Stomach (tissue), 9 donors: Measurements from ENCODE around the gene ETFA. TPM values are rescaled to one million over a fixed set of nuclear protein-coding genes. Genes with fewer than 3 reads are reported as not detected.

Source experiments
- DNase-seq, 2 donors: peaks; one replicate each; pipeline versions ENCODE4 v3.0.0 to v3.0.0-alpha.2; 2013 to 2019
- H3K27ac ChIP-seq, 5 donors: fragments of 200-600 bp in 4 of 5; sonication (generic) in 4 of 5; one replicate each; pipeline ENCODE4 v1.5.1; 2013 to 2019; ENCODE audit warnings: mild to moderate bottlenecking in 1 of 5, moderate library complexity in 1 of 5
- H3K27me3 ChIP-seq, 3 donors: fragments of 200-600 bp; sonication (generic); one replicate each; pipeline ENCODE4 v1.5.1; 2017 to 2019; ENCODE audit warnings: mixed run types in 1 of 3
- H3K36me3 ChIP-seq, 4 donors: fragments of 200-600 bp; sonication (generic); 1 replicate in 3 of 4; 2 replicates in 1 of 4; pipeline ENCODE4 v1.5.1; 2016 to 2019
- H3K4me1 ChIP-seq, 4 donors: fragments of 200-600 bp; sonication (generic); one replicate each; pipeline ENCODE4 v1.5.1; 2016 to 2019
- H3K4me3 ChIP-seq, 4 donors: fragments of 200-600 bp; sonication (generic) in 3 of 4; one replicate each; pipeline ENCODE4 v1.5.1; 2016 to 2019; ENCODE audit warnings: mild to moderate bottlenecking in 1 of 4
- H3K9me3 ChIP-seq, 4 donors: fragments of 200-600 bp; sonication (generic); one replicate each; pipeline ENCODE4 v1.5.1; 2016 to 2019
- EP300 ChIP-seq: sonication (generic); formaldehyde crosslinking; IDR thresholded peaks from one replicate; pipeline ENCODE4 v1.6.1; 2017; ENCODE audit warnings: antibody characterized with exemption
- POLR2A ChIP-seq, 4 donors: fragments of 450-650 bp; IDR thresholded peaks; one replicate each; pipeline ENCODE4 v1.6.1; 2016; ENCODE audit warnings: antibody characterized with exemption in 4 of 4, control low read depth in 2 of 4, mild to moderate bottlenecking in 1 of 4, moderate library complexity in 1 of 4
- POLR2AphosphoS5 ChIP-seq, 3 donors: sonication (generic); formaldehyde crosslinking; IDR thresholded peaks; one replicate each; pipeline ENCODE4 v1.6.1; 2016; ENCODE audit warnings: antibody characterized with exemption in 3 of 3
- WGBS, 5 donors: extraction: QIAGEN DNeasy Blood & Tissue Kit in 3 of 5; methylation state at CpG; one replicate each; pipeline versions ENCODE4 v1.1.5 to v1.1.7; 2013 to 2018; 5-methylcytosine and 5-hydroxymethylcytosine counted together
- intact Hi-C: fragments of 100-400 bp; cut with DNase I; formaldehyde crosslinking; loops from one replicate; pipeline ENCODE4 v1.15.1; 2023; ENCODE audit warnings: low total_unique reads
- polyA plus RNA-seq, 3 donors: library from polyadenylated mRNA; stranded (reverse); fragments of 200-250 nt; gene quantifications; one replicate each; pipeline ENCODE4 v1.2.3, GENCODE V29; 2013
- total RNA-seq, 5 donors: library from RNA; depleted of rRNA; stranded (reverse); fragments of >200 nt; gene quantifications; one replicate each; pipeline versions ENCODE4 v1.1.0 to v1.2.3, GENCODE V29; 2014 to 2016
- TF ChIP-seq, protein P1 (sequence below), 7 experiments: fragments of 450-650 bp in 4 of 7; fragments of 200-600 bp in 3 of 7; sonication (generic) in 3 of 7; IDR thresholded peaks; one replicate each; pipeline ENCODE4 v1.5.1; 2016 to 2019; ENCODE audit warnings: antibody characterized with exemption in 7 of 7, control low read depth in 2 of 7, mild to moderate bottlenecking in 1 of 7
- donor health status: healthy with polysubstance abuse.
- donor health status: Bipolar disorder and iron deficiency.
- donor health status: healthy.

ETFA gene
- total and polyA plus RNA-seq, 8 donors: 68.2 to 304 (median 109) TPM

DNA sequence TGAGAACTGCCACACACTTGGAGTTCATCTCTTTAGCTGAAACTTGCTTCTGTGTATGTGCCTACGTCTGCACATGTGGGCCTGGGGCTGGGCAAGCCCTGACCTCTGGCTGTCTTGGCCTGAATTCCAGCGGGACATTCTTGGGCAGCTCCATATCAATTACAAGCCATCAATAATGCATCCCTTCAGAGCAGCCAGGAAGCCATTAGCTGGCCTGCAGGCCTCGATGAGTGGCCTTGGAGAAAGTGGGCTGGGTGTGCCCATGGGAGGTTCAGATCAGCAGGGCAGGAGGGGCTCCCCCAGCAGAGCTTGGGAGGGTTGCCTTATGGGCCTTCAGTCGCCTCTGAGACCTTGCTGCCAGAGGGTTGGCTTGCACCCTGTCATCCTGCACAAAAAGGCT lies 124.1 kb downstream of the ETFA start:
- WGBS, 5 donors: 59 to 82% (median 78%) methylated on average over 3 to 4 of the region's 4 CpGs
- Histone ChIP-seq H3K9me3 (no peaks in the 10 kb centered on the region), H3K36me3 (no peaks in the 10 kb centered on the region), H3K4me3 (no peak overlapping the region), H3K4me1 (peaks cover 10 to 26% (median 23%) of the 10 kb centered on the region in 4 donors), H3K27ac (no peak overlapping the region), H3K27me3 (peaks cover 0 to 68% (median 0%) of the 10 kb centered on the region in 3 donors)
- intact Hi-C loops: no loop called here
- no peak for TF ChIP-seq POLR2AphosphoS5 (IDR thresholded peaks at IDR 0.05)
- no peak for TF ChIP-seq EP300
- TF ChIP-seq POLR2A (IDR thresholded peaks at IDR 0.05): no peak
- TF ChIP-seq, protein P1, sequence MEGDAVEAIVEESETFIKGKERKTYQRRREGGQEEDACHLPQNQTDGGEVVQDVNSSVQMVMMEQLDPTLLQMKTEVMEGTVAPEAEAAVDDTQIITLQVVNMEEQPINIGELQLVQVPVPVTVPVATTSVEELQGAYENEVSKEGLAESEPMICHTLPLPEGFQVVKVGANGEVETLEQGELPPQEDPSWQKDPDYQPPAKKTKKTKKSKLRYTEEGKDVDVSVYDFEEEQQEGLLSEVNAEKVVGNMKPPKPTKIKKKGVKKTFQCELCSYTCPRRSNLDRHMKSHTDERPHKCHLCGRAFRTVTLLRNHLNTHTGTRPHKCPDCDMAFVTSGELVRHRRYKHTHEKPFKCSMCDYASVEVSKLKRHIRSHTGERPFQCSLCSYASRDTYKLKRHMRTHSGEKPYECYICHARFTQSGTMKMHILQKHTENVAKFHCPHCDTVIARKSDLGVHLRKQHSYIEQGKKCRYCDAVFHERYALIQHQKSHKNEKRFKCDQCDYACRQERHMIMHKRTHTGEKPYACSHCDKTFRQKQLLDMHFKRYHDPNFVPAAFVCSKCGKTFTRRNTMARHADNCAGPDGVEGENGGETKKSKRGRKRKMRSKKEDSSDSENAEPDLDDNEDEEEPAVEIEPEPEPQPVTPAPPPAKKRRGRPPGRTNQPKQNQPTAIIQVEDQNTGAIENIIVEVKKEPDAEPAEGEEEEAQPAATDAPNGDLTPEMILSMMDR (IDR thresholded peaks at IDR 0.05): no peak
- DNase-seq: no peak

DNA sequence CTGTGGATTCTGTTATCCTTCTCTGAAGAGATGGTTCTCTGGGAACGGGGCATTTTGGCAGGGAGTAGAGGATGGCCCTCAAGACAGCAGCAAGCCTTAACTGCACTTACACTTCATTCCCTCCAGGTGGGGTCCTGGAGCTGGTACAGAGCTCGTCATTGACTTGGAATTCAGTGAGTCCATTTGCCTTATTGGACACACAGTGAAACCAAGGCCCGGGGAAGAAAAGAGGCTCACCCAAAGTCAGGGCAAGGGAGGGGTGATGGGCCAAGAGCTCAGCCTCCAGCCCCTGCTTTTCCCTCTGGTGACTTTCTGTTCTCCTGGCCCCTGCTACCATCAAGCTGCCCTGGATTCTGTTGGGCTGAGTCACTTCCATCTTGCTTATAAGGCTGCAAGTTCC lies 125.6 kb downstream of the ETFA start:
- H3K9me3 ChIP-seq: no peaks in the 10 kb centered on the region
- 34 to 59% (median 38%) methylated on average over 3 of the region's 3 CpGs for WGBS, 5 donors
- no peak for TF ChIP-seq EP300
- TF ChIP-seq, protein P1 (IDR thresholded peaks at IDR 0.05): peak in 5 of 7 experiments; percentile 19 to 59 (median 47)
- no peak for TF ChIP-seq POLR2AphosphoS5 (IDR thresholded peaks at IDR 0.05)
- TF ChIP-seq POLR2A (IDR thresholded peaks at IDR 0.05): no peak
- intact Hi-C loops: no loop called here
- peaks cover 0 to 64% (median 0%) of the 10 kb centered on the region in 3 donors for H3K27me3 ChIP-seq
- no peak overlapping the region for H3K27ac ChIP-seq
- DNase-seq: peak; percentile 48 to 49
- H3K36me3 ChIP-seq: no peaks in the 10 kb centered on the region
- H3K4me3 ChIP-seq: no peak overlapping the region
- peaks cover 0 to 11% (median 10%) of the 10 kb centered on the region in 4 donors for H3K4me1 ChIP-seq

DNA sequence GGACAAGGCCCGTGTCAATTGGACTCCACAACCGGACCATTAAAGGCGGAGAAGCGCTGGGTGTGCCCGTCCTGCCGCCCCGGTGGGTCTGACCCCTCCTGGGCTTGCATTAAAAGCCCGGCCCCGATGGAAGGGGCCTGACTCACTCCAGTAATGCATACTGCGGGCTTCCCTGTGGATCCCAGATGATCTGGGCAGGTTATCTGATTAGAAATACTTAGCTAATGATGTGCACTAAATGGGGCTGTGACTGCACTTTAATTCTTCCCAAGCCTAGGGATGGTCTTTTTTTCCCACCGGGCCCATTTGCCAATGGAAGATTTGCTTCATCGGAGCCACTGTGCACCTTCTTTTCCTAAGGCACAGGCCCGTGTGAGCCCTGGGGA lies 126.6 kb downstream of the ETFA start:
- Histone ChIP-seq H3K4me1 (peaks cover 0 to under 1% (median under 1%) of the 10 kb centered on the region in 4 donors), H3K27ac (no peak overlapping the region), H3K36me3 (no peaks in the 10 kb centered on the region), H3K9me3 (no peaks in the 10 kb centered on the region), H3K4me3 (no peak overlapping the region), H3K27me3 (peaks cover 0 to 56% (median 0%) of the 10 kb centered on the region in 3 donors)
- intact Hi-C loops: no loop called here
- TF ChIP-seq, protein P1 (IDR thresholded peaks at IDR 0.05): no peak
- TF ChIP-seq POLR2AphosphoS5 (IDR thresholded peaks at IDR 0.05): no peak
- TF ChIP-seq EP300: no peak
- 68 to 86% (median 72%) methylated on average over 12 to 13 of the region's 13 CpGs for WGBS, 5 donors
- no peak for DNase-seq

DNA sequence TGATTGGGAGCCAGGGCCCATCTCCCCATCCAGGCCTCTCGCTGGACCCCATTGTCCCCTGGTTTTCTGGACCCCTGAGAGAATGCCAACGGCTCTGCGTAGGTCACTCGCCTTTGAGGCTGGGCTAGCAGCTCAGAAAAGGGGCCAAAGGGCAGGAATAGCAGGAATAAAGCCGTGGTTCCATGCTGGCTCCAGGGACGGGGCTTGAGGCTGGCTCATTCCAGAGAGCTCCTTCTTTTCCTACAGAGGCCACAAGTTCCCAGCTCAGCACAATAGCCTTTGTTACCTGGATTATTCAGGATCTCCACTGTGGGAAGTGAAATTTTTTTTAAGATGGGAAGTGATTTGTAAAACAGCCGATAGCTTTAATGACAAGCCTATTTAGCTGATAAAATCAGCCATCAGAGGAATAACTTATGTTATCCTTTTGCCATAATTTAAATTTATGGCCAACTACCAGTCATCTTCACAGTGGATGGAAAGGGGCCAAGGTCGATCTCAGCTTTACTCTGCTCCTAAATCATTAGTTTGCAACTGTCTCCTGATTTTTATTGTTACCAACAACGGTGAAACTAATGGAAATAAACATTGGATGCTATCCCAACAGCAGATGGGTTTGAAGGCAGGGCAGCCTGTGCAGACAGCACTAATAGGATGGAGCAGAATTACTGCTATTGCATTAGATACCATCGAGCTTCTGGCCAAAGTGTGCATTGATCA lies 127.2 kb downstream of the ETFA start:
- intact Hi-C loops: no loop called here
- H3K9me3 ChIP-seq: no peaks in the 10 kb centered on the region
- H3K27ac ChIP-seq: no peak overlapping the region
- 57 to 73% (median 67%) methylated on average over 10 of the region's 10 CpGs for WGBS, 5 donors
- peaks cover 0 to 56% (median 3%) of the 10 kb centered on the region in 3 donors for H3K27me3 ChIP-seq
- H3K4me3 ChIP-seq: no peak overlapping the region
- no peak for DNase-seq
- no peaks in the 10 kb centered on the region for H3K36me3 ChIP-seq
- no peaks in the 10 kb centered on the region for H3K4me1 ChIP-seq
- TF ChIP-seq EP300 (no peak), POLR2AphosphoS5 (IDR thresholded peaks at IDR 0.05) (no peak), POLR2A (IDR thresholded peaks at IDR 0.05) (no peak)
- TF ChIP-seq, protein P1 (IDR thresholded peaks at IDR 0.05): no peak
